Measurements from ENCODE around the gene GAK. TPM values are rescaled to one million over a fixed set of nuclear protein-coding genes. Genes with fewer than 3 reads are reported as not detected.

Gene GAK
- total RNA-seq, 1 experiment from 2014 or later = 117 TPM

- H3K4me2 ChIP-seq (ENCODE audit: low read length) = no peak overlapping the region
- H3K79me2 ChIP-seq (ENCODE audit: low read length) = no peaks in the 10 kb centered on the region
- no peak overlapping the region for H3K4me3 ChIP-seq (ENCODE audit: low read length)
- BruUV-seq (replicated peaks) = no TSS peak
- H3K36me3 ChIP-seq (ENCODE audit: low read depth, low read length) = no peaks in the 10 kb centered on the region
- CTCF ChIA-PET = no interaction called here
- ATAC-seq (no peak), DNase-seq (no peak)
- no peak overlapping the region for H2AFZ ChIP-seq (ENCODE audit: low read length)
- H3K9me2 ChIP-seq (replicated peaks; ENCODE audit: low read length) = no peaks in the 10 kb centered on the region
- H3F3A ChIP-seq (ENCODE audit: low read length, unreplicated experiment) = no peaks in the 10 kb centered on the region
- peaks cover under 1% of the 10 kb centered on the region; the same call in 1 of the 2 replicates for H3K4me1 ChIP-seq (ENCODE audit: insufficient read depth, low read length)
- POLR2A ChIA-PET (ENCODE audit: unreplicated experiment) = no interaction called here
- H3K27ac ChIP-seq (ENCODE audit: low read length) = no peak overlapping the region
- H3K9ac ChIP-seq (ENCODE audit: low read length) = no peak overlapping the region
- no peaks in the 10 kb centered on the region for H3K27me3 ChIP-seq (ENCODE audit: low read length)
- no peaks in the 10 kb centered on the region for H4K20me1 ChIP-seq (ENCODE audit: low read length)
- intact Hi-C loops (cut with micrococcal nuclease) = no loop called here
- TF ChIP-seq EZH2phosphoT487 (IDR thresholded peaks at IDR 0.05; ENCODE audit: borderline replicate concordance, low read length) (no peak), CTCF (conservative IDR thresholded peaks at IDR 0.05; ENCODE audit: low read depth, low read length) (no peak)
- no peaks in the 10 kb centered on the region for H3K9me3 ChIP-seq (ENCODE audit: low read length)
Observed at GRCh38 chr4:965766-966134, 33.6 kb upstream of the GAK start.

DNA sequence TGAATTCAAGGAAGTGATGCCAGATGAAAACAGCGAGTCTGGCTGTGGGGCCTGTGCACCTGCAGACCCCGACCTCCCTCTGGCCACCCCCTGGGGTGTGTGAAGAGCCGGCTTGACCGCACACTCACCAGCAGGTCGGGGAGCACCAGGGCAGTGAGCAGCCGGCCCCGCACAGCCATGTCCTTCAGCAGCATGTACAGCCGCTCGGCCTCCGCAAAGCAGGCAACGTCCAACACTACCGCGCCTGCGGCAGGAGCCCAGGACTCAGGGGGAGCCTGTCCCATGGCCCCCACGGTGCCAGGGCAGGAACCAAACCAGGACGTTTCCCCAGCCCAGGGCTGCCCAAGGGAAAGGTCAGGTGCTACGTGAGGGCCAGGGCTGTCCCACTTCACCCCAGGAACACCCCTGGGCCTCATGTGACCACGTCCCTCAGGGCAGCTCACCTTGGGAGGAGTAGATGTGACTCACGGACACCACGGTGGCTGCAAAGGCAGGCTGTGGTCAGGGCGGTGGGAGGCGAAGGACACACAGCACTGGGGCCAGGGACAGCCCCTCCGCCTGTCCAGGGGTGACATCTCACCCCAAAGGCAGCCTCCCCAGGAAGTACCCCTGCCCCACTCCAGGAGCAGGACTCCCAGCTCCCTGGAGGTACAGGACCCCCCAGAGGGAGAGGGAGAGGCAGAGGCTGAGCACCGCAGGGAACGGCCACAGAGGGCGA, 33.1 kb upstream of the GAK start:
- Histone ChIP-seq H4K20me1 (ENCODE audit: low read length) (no peaks in the 10 kb centered on the region), H2AFZ (ENCODE audit: low read length) (no peak overlapping the region), H3F3A (ENCODE audit: low read length, unreplicated experiment) (no peaks in the 10 kb centered on the region), H3K4me3 (ENCODE audit: low read length) (no peak overlapping the region), H3K27ac (ENCODE audit: low read length) (no peak overlapping the region), H3K79me2 (ENCODE audit: low read length) (no peaks in the 10 kb centered on the region), H3K9me2 (replicated peaks; ENCODE audit: low read length) (no peaks in the 10 kb centered on the region), H3K9me3 (ENCODE audit: low read length) (no peaks in the 10 kb centered on the region), H3K4me1 (ENCODE audit: insufficient read depth, low read length) (no peaks in the 10 kb centered on the region), H3K9ac (ENCODE audit: low read length) (no peak overlapping the region), H3K36me3 (ENCODE audit: low read depth, low read length) (no peaks in the 10 kb centered on the region), H3K4me2 (ENCODE audit: low read length) (no peak overlapping the region), H3K27me3 (ENCODE audit: low read length) (no peaks in the 10 kb centered on the region)
- ATAC-seq (0 out of 2 replicates have a peak, but pooled peaks have one; percentile 8), DNase-seq (no peak)
- ChIA-PET POLR2A (ENCODE audit: unreplicated experiment) (no interaction called here), CTCF (no interaction called here)
- BruUV-seq (replicated peaks) = no TSS peak
- intact Hi-C loops (cut with micrococcal nuclease) = no loop called here
- no peak for TF ChIP-seq EZH2phosphoT487 (IDR thresholded peaks at IDR 0.05; ENCODE audit: borderline replicate concordance, low read length)
- TF ChIP-seq EZH2 (IDR thresholded peaks at IDR 0.05; ENCODE audit: low read length, unreplicated experiment) = no peak
- no peak for TF ChIP-seq CTCF (conservative IDR thresholded peaks at IDR 0.05; ENCODE audit: low read depth, low read length)

GRCh38 chr4:964346-965025, 32.4 kb upstream of the GAK start:
- no peak overlapping the region for H3K4me2 ChIP-seq (ENCODE audit: low read length)
- no peaks in the 10 kb centered on the region for H4K20me1 ChIP-seq (ENCODE audit: low read length)
- ChIA-PET POLR2A (ENCODE audit: unreplicated experiment) (no interaction called here), CTCF (no interaction called here)
- H3K9me3 ChIP-seq (ENCODE audit: low read length) = no peaks in the 10 kb centered on the region
- BruUV-seq (replicated peaks) = no TSS peak
- no peak overlapping the region for H3K27ac ChIP-seq (ENCODE audit: low read length)
- no peak overlapping the region for H3K9ac ChIP-seq (ENCODE audit: low read length)
- TF ChIP-seq EZH2phosphoT487 (IDR thresholded peaks at IDR 0.05; ENCODE audit: borderline replicate concordance, low read length) = no peak
- TF ChIP-seq CTCF (conservative IDR thresholded peaks at IDR 0.05; ENCODE audit: low read depth, low read length) = no peak
- no peak for TF ChIP-seq EZH2 (IDR thresholded peaks at IDR 0.05; ENCODE audit: low read length, unreplicated experiment)
- H3K79me2 ChIP-seq (ENCODE audit: low read length) = no peaks in the 10 kb centered on the region
- ATAC-seq (no peak), DNase-seq (no peak)
- no peaks in the 10 kb centered on the region for H3K27me3 ChIP-seq (ENCODE audit: low read length)
- H3K9me2 ChIP-seq (replicated peaks; ENCODE audit: low read length) = no peaks in the 10 kb centered on the region
- no peak overlapping the region for H2AFZ ChIP-seq (ENCODE audit: low read length)
- intact Hi-C loops (cut with micrococcal nuclease) = no loop called here
- no peaks in the 10 kb centered on the region for H3F3A ChIP-seq (ENCODE audit: low read length, unreplicated experiment)
- H3K36me3 ChIP-seq (ENCODE audit: low read depth, low read length) = no peaks in the 10 kb centered on the region
- H3K4me1 ChIP-seq (ENCODE audit: insufficient read depth, low read length) = no peaks in the 10 kb centered on the region
- H3K4me3 ChIP-seq (ENCODE audit: low read length) = no peak overlapping the region
